Spleen (tissue), 11 donors: ENCODE measurements around the gene NRXN3. TPM values are rescaled to one million over a fixed set of nuclear protein-coding genes. Genes with fewer than 3 reads are reported as not detected.

Experiments used
- DNase-seq: peaks from one replicate; pipeline ENCODE4 v3.0.0-alpha.2; 2020
- H3K27ac ChIP-seq, 8 donors: fragments of 200-600 bp; sonication (generic) in 7 of 8; 1 replicate in 4 of 8; 2 replicates in 4 of 8; pipeline versions ENCODE4 v1.5.0 to v1.8.0; 2016 to 2021; ENCODE audit warnings: inconsistent platforms in 4 of 8, mild to moderate bottlenecking in 4 of 8, moderate library complexity in 1 of 8
- H3K27me3 ChIP-seq, 7 donors: fragments of 200-600 bp; sonication (generic) in 6 of 7; replicated peaks in 1 of 7; 1 replicate in 4 of 7; 2 replicates in 3 of 7; pipeline versions ENCODE4 v1.5.0 to v1.8.0; 2016 to 2021; ENCODE audit warnings: inconsistent platforms in 3 of 7, mild to moderate bottlenecking in 1 of 7
- H3K36me3 ChIP-seq, 6 donors: fragments of 200-600 bp; sonication (generic) in 5 of 6; 1 replicate in 4 of 6; 2 replicates in 2 of 6; pipeline versions ENCODE4 v1.5.0 to v1.8.0; 2016 to 2021; ENCODE audit warnings: inconsistent platforms in 2 of 6
- H3K4me1 ChIP-seq, 6 donors: fragments of 200-600 bp; sonication (generic) in 5 of 6; 1 replicate in 3 of 6; 2 replicates in 3 of 6; pipeline versions ENCODE4 v1.5.0 to v1.8.0; 2016 to 2021; ENCODE audit warnings: inconsistent platforms in 3 of 6
- H3K4me3 ChIP-seq, 8 donors: fragments of 200-600 bp; sonication (generic) in 7 of 8; 1 replicate in 4 of 8; 2 replicates in 4 of 8; pipeline versions ENCODE4 v1.5.0 to v1.8.0; 2016 to 2021; ENCODE audit warnings: inconsistent platforms in 4 of 8, mild to moderate bottlenecking in 4 of 8, moderate library complexity in 2 of 8
- H3K9me3 ChIP-seq, 8 donors: fragments of 200-600 bp; sonication (generic) in 7 of 8; 1 replicate in 4 of 8; 2 replicates in 4 of 8; pipeline versions ENCODE4 v1.5.0 to v1.8.0; 2016 to 2021; ENCODE audit warnings: inconsistent platforms in 4 of 8
- POLR2A ChIP-seq, 3 donors: fragments of 450-650 bp; IDR thresholded peaks; one replicate each; pipeline ENCODE4 v1.5.1; 2017; ENCODE audit warnings: antibody characterized with exemption in 3 of 3, mild to moderate bottlenecking in 1 of 3
- POLR2AphosphoS5 ChIP-seq, 3 donors: sonication (generic); formaldehyde crosslinking; IDR thresholded peaks; one replicate each; pipeline ENCODE4 v1.5.1; 2017; ENCODE audit warnings: antibody characterized with exemption in 3 of 3
- WGBS, 5 donors: extraction: QIAGEN DNeasy Blood & Tissue Kit in 3 of 5; methylation state at CpG; one replicate each; pipeline versions ENCODE4 v1.1.5 to v1.1.7; 2013 to 2018; 5-methylcytosine and 5-hydroxymethylcytosine counted together
- intact Hi-C: fragments of 100-400 bp; cut with DNase I; formaldehyde crosslinking; loops from one replicate; pipeline ENCODE4 v1.15.0; 2023; ENCODE audit warnings: low total_unique reads
- polyA plus RNA-seq, 3 donors: library from polyadenylated mRNA; stranded (reverse); fragments of 200-250 nt; gene quantifications; one replicate each; pipeline ENCODE4 v1.2.1, GENCODE V29; 2013
- total RNA-seq, 7 donors: library from RNA; depleted of rRNA in 3 of 7; stranded (reverse); fragments of >200 nt in 3 of 7; fragmentation: NEBNext Ultra II Directional in 4 of 7; extraction: Animal tissue kit (Norgen Biotek cat#: 25700) in 4 of 7; gene quantifications; one replicate each; pipeline versions ENCODE4 v1.1.0 to v1.2.1, GENCODE V29; 2016 to 2021
- TF ChIP-seq, protein P1 (sequence below), 11 experiments: fragments of 200-600 bp in 7 of 11; fragments of 450-650 bp in 4 of 11; sonication (generic) in 4 of 11; IDR thresholded peaks in 8 of 11; conservative IDR thresholded peaks in 3 of 11; 1 replicate in 7 of 11; 2 replicates in 4 of 11; pipeline versions ENCODE4 v1.4.0 to v1.8.0; 2016 to 2021; ENCODE audit warnings: antibody characterized with exemption in 11 of 11, inconsistent platforms in 4 of 11, mild to moderate bottlenecking in 1 of 11
- donor health status: healthy with polysubstance abuse.
- donor health status: DM: no; HTN: no; CAD: no; lungs with moderate emphysema.
- donor health status: DM: no; HTN: no; CAD: no.
- donor health status: Bipolar disorder and iron deficiency.
- donor health status: healthy.
- donor health status: DM: no; HTN: no; CAD: no.
- donor health status: DM: yes; HTN: yes; CAD: no.

Gene NRXN3
- total and polyA plus RNA-seq, 10 donors = 0.21 to 11.5 (median 1.6) TPM

DNA sequence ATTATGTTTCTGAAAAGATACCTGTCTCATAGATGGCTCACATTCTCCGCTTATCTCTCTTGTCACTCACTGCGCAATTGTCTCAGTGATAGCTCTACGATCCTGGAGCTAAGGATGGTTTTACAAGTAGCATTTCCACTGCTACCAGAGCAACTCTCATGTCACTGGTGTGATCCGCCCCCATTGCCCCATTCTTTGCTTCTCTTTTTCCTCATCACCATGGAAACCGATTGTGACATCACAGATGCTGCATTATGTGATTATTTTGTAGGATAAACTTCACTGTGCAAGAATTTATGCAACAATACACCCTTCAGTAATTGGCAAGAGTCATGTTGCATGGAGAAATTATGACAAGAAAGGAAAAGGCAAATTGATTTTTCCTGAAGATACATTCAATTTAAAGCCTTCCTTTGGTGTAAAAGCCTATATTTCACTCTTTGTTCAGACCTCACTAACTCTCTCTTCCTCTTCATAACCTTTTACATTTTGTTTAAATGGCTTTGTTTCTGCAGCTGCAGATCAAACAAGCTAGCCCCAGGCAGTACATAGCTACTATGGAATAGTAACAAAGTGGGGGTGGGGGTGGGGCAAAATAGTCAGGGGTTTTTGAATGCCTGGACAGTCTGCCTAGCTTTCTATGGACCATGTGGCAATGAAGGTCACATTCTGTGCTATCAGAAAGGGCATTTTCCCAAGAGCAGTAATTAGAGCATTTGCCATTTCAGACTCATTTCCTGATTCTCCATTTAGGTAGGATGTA, 539.8 kb downstream of the NRXN3 start:
- 79 to 89% (median 82%) methylated on average over 5 of the region's 5 CpGs for WGBS, 5 donors
- intact Hi-C loops = no loop called here

DNA sequence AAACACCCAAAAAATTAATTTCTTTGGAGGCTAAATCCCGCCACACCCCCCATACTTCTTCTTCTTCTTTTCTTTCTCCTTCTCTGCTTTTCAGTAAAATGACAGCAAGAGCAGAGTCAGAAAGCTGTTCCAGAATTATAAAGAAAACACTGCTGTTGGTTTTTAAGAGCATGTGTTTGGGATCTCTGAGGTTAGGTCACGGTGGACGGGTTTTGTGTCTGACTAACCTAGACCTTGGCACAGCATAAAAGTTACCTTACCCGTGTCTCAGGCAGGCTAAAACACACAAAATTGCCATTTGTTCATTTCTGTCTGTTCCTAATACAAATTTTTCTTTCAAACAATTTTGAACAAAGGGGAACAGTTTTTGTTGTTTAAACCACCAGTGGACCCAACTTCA, 540.8 kb downstream of the NRXN3 start:
- 76 to 88% (median 79%) methylated on average over 4 of the region's 4 CpGs for WGBS, 5 donors
- intact Hi-C loops = no loop called here
- H3K9me3 ChIP-seq = no peaks in the 10 kb centered on the region
- no peaks in the 10 kb centered on the region for H3K4me1 ChIP-seq
- no peaks in the 10 kb centered on the region for H3K36me3 ChIP-seq
- H3K27me3 ChIP-seq = no peaks in the 10 kb centered on the region
- H3K4me3 ChIP-seq = no peak overlapping the region
- no peak overlapping the region for H3K27ac ChIP-seq
- DNase-seq = no peak
- TF ChIP-seq POLR2AphosphoS5 (IDR thresholded peaks at IDR 0.05) (no peak), POLR2A (IDR thresholded peaks at IDR 0.05) (no peak)
- TF ChIP-seq, protein P1, sequence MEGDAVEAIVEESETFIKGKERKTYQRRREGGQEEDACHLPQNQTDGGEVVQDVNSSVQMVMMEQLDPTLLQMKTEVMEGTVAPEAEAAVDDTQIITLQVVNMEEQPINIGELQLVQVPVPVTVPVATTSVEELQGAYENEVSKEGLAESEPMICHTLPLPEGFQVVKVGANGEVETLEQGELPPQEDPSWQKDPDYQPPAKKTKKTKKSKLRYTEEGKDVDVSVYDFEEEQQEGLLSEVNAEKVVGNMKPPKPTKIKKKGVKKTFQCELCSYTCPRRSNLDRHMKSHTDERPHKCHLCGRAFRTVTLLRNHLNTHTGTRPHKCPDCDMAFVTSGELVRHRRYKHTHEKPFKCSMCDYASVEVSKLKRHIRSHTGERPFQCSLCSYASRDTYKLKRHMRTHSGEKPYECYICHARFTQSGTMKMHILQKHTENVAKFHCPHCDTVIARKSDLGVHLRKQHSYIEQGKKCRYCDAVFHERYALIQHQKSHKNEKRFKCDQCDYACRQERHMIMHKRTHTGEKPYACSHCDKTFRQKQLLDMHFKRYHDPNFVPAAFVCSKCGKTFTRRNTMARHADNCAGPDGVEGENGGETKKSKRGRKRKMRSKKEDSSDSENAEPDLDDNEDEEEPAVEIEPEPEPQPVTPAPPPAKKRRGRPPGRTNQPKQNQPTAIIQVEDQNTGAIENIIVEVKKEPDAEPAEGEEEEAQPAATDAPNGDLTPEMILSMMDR (IDR thresholded peaks at IDR 0.05 in 8 of 11, conservative IDR thresholded peaks at IDR 0.05 in 3 of 11) = no peak

More for the DNA sequence above, 539.8 kb downstream of the NRXN3 start:
- H3K4me3 ChIP-seq = no peak overlapping the region
- H3K4me1 ChIP-seq = no peaks in the 10 kb centered on the region
- H3K27me3 ChIP-seq = no peaks in the 10 kb centered on the region
- H3K9me3 ChIP-seq = no peaks in the 10 kb centered on the region
- H3K27ac ChIP-seq = no peak overlapping the region
- no peaks in the 10 kb centered on the region for H3K36me3 ChIP-seq
- DNase-seq = no peak
- no peak for TF ChIP-seq POLR2A (IDR thresholded peaks at IDR 0.05)
- no peak for TF ChIP-seq POLR2AphosphoS5 (IDR thresholded peaks at IDR 0.05)
- TF ChIP-seq, protein P1 (IDR thresholded peaks at IDR 0.05 in 8 of 11, conservative IDR thresholded peaks at IDR 0.05 in 3 of 11) = no peak

GRCh38 chr14:78713716-78714115, 543.5 kb downstream of the NRXN3 start:
- no peaks in the 10 kb centered on the region for H3K9me3 ChIP-seq
- H3K27me3 ChIP-seq = no peaks in the 10 kb centered on the region
- H3K36me3 ChIP-seq = no peaks in the 10 kb centered on the region
- H3K27ac ChIP-seq = no peak overlapping the region
- intact Hi-C loops = no loop called here
- no peak for DNase-seq
- TF ChIP-seq POLR2AphosphoS5 (IDR thresholded peaks at IDR 0.05) (no peak), POLR2A (IDR thresholded peaks at IDR 0.05) (no peak)
- TF ChIP-seq, protein P1 (IDR thresholded peaks at IDR 0.05 in 8 of 11, conservative IDR thresholded peaks at IDR 0.05 in 3 of 11) = no peak
- H3K4me1 ChIP-seq = no peaks in the 10 kb centered on the region
- no peak overlapping the region for H3K4me3 ChIP-seq

DNA sequence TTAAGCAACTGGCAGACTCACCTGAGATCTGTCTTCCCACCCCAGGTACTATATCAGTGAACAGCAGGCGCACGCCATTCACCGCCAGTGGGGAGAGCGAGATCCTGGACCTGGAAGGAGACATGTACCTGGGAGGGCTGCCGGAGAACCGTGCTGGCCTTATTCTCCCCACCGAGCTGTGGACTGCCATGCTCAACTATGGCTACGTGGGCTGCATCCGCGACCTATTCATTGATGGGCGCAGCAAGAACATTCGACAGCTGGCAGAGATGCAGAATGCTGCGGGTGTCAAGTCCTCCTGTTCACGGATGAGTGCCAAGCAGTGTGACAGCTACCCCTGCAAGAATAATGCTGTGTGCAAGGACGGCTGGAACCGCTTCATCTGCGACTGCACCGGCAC, 544.5 kb downstream of the NRXN3 start:
- H3K4me3 ChIP-seq = no peak overlapping the region
- intact Hi-C loops = no loop called here
- H3K36me3 ChIP-seq = no peaks in the 10 kb centered on the region
- DNase-seq = no peak
- TF ChIP-seq, protein P1 (IDR thresholded peaks at IDR 0.05 in 8 of 11, conservative IDR thresholded peaks at IDR 0.05 in 3 of 11) = no peak
- TF ChIP-seq POLR2AphosphoS5 (IDR thresholded peaks at IDR 0.05) = no peak
- no peak for TF ChIP-seq POLR2A (IDR thresholded peaks at IDR 0.05)
- no peaks in the 10 kb centered on the region for H3K9me3 ChIP-seq
- no peak overlapping the region for H3K27ac ChIP-seq
- 87 to 94% (median 92%) methylated on average over 15 to 18 of the region's 18 CpGs for WGBS, 5 donors
- H3K4me1 ChIP-seq = no peaks in the 10 kb centered on the region
- no peaks in the 10 kb centered on the region for H3K27me3 ChIP-seq
